ENCODE data around the gene RNF8.
"Not testable (repeated sequence)": the region's sequence is repeated elsewhere in the genome, so short reads cannot be mapped to it uniquely, and the experiment has no call there.

The RNF8 gene

GRCh38 chr6:37353761-37354525 is at the start of gene RNF8:
TSS of gene RNF8 (plus strand) at chr6:37353983. CDS start at chr6:37354165, 182 bp downstream.
- TF ChIP-seq JUND (IDR thresholded peaks at IDR 0.05; ENCODE audit: low read depth), result no peak
- peak; percentile 87 to 92 for DNase-seq (ENCODE audit: low read depth in 1 of 2, low spot score in 1 of 2)
- in situ Hi-C loops (cut with HindIII; ENCODE audit: low pct_unique_long_range_greater_than_20kb, low sequenced_read_pairs), result no loop called here

GRCh38 chr6:37304766-37305165 is 49.0 kb upstream of the RNF8 start:
- DNase-seq (ENCODE audit: low read depth in 1 of 2, low spot score in 1 of 2), result no peak
- no peak for TF ChIP-seq JUND (IDR thresholded peaks at IDR 0.05; ENCODE audit: low read depth)
- in situ Hi-C loops (cut with HindIII; ENCODE audit: low pct_unique_long_range_greater_than_20kb, low sequenced_read_pairs), result no loop called here

- in situ Hi-C loops (cut with HindIII; ENCODE audit: low pct_unique_long_range_greater_than_20kb, low sequenced_read_pairs), result no loop called here
- no peak for DNase-seq (ENCODE audit: low read depth in 1 of 2, low spot score in 1 of 2)
- TF ChIP-seq JUND (IDR thresholded peaks at IDR 0.05; ENCODE audit: low read depth), result no peak
Measured at GRCh38 chr6:37305841-37306425, 47.9 kb upstream of the RNF8 start.

GRCh38 chr6:37306624-37307222 is 47.1 kb upstream of the RNF8 start:
- no peak for TF ChIP-seq JUND (IDR thresholded peaks at IDR 0.05; ENCODE audit: low read depth)
- in situ Hi-C loops (cut with HindIII; ENCODE audit: low pct_unique_long_range_greater_than_20kb, low sequenced_read_pairs), result no loop called here
- DNase-seq (ENCODE audit: low read depth in 1 of 2, low spot score in 1 of 2), result no peak

- peak in 1 of 2 experiments; percentile 67 for DNase-seq (ENCODE audit: low read depth in 1 of 2, low spot score in 1 of 2)
- in situ Hi-C loops (cut with HindIII; ENCODE audit: low pct_unique_long_range_greater_than_20kb, low sequenced_read_pairs), result not testable (repeated sequence)
Measured at GRCh38 chr6:37307484-37307883, 46.3 kb upstream of the RNF8 start.

- in situ Hi-C loops (cut with HindIII; ENCODE audit: low pct_unique_long_range_greater_than_20kb, low sequenced_read_pairs), result no loop called here
- TF ChIP-seq JUND (IDR thresholded peaks at IDR 0.05; ENCODE audit: low read depth), result no peak
- peak; percentile 33 to 57 for DNase-seq (ENCODE audit: low read depth in 1 of 2, low spot score in 1 of 2)
Measured at GRCh38 chr6:37308069-37308815, 45.5 kb upstream of the RNF8 start.

GRCh38 chr6:37309046-37309445 is 44.7 kb upstream of the RNF8 start:
- in situ Hi-C loops (cut with HindIII; ENCODE audit: low pct_unique_long_range_greater_than_20kb, low sequenced_read_pairs), result no loop called here
- no peak for TF ChIP-seq JUND (IDR thresholded peaks at IDR 0.05; ENCODE audit: low read depth)
- no peak for DNase-seq (ENCODE audit: low read depth in 1 of 2, low spot score in 1 of 2)

- TF ChIP-seq JUND (IDR thresholded peaks at IDR 0.05; ENCODE audit: low read depth), result no peak
- in situ Hi-C loops (cut with HindIII; ENCODE audit: low pct_unique_long_range_greater_than_20kb, low sequenced_read_pairs), result no loop called here
- no peak for DNase-seq (ENCODE audit: low read depth in 1 of 2, low spot score in 1 of 2)
Measured at GRCh38 chr6:37309692-37310091, 44.1 kb upstream of the RNF8 start.

- in situ Hi-C loops (cut with HindIII; ENCODE audit: low pct_unique_long_range_greater_than_20kb, low sequenced_read_pairs), result no loop called here
- DNase-seq (ENCODE audit: low read depth in 1 of 2, low spot score in 1 of 2), result no peak
- no peak for TF ChIP-seq JUND (IDR thresholded peaks at IDR 0.05; ENCODE audit: low read depth)
Measured at GRCh38 chr6:37310966-37311365, 42.8 kb upstream of the RNF8 start.

GRCh38 chr6:37311741-37312473 is 41.9 kb upstream of the RNF8 start:
- no peak for DNase-seq (ENCODE audit: low read depth in 1 of 2, low spot score in 1 of 2)
- no peak for TF ChIP-seq JUND (IDR thresholded peaks at IDR 0.05; ENCODE audit: low read depth)
- in situ Hi-C loops (cut with HindIII; ENCODE audit: low pct_unique_long_range_greater_than_20kb, low sequenced_read_pairs), result no loop called here

- no peak for DNase-seq (ENCODE audit: low read depth in 1 of 2, low spot score in 1 of 2)
- in situ Hi-C loops (cut with HindIII; ENCODE audit: low pct_unique_long_range_greater_than_20kb, low sequenced_read_pairs), result no loop called here
- TF ChIP-seq JUND (IDR thresholded peaks at IDR 0.05; ENCODE audit: low read depth), result no peak
Measured at GRCh38 chr6:37313723-37314486, 39.9 kb upstream of the RNF8 start.
